Stimulated activated CD4-positive, alpha-beta T cell treated with anti-CD3 and anti-CD28 coated beads, Interleukin-4, amount 100 ng/mL, for 4 hours (primary cell): ENCODE measurements around the gene KRTAP9-1.
"Not testable (repeated sequence)": the region's sequence is repeated elsewhere in the genome, so short reads cannot be mapped to it uniquely, and the experiment has no call there.

Experiments
- DNase-seq, 2 experiments: peaks; one replicate each; pipeline ENCODE4 v3.0.0-alpha.2; 2020

The KRTAP9-1 gene, protein sequence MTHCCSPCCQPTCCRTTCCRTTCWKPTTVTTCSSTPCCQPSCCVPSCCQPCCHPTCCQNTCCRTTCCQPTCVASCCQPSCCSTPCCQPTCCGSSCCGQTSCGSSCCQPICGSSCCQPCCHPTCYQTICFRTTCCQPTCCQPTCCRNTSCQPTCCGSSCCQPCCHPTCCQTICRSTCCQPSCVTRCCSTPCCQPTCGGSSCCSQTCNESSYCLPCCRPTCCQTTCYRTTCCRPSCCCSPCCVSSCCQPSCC

DNA sequence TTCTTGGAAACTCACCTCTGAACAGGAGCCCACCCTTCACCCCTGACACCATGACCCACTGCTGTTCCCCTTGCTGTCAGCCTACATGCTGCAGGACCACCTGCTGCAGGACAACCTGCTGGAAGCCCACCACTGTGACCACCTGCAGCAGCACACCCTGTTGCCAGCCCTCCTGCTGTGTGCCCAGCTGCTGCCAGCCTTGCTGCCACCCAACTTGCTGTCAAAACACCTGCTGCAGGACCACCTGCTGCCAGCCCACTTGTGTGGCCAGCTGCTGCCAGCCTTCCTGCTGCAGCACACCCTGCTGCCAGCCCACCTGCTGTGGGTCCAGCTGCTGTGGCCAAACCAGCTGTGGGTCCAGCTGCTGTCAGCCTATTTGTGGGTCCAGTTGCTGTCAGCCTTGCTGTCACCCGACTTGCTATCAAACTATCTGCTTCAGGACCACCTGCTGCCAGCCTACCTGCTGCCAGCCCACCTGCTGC is at the start of gene KRTAP9-1:
KRTAP9-1 (plus strand) TSS at position 51 of the 482 bp plus-strand sequence; CDS start at position 51, 0 bp downstream.
- DNase-seq: not testable (repeated sequence)

DNA sequence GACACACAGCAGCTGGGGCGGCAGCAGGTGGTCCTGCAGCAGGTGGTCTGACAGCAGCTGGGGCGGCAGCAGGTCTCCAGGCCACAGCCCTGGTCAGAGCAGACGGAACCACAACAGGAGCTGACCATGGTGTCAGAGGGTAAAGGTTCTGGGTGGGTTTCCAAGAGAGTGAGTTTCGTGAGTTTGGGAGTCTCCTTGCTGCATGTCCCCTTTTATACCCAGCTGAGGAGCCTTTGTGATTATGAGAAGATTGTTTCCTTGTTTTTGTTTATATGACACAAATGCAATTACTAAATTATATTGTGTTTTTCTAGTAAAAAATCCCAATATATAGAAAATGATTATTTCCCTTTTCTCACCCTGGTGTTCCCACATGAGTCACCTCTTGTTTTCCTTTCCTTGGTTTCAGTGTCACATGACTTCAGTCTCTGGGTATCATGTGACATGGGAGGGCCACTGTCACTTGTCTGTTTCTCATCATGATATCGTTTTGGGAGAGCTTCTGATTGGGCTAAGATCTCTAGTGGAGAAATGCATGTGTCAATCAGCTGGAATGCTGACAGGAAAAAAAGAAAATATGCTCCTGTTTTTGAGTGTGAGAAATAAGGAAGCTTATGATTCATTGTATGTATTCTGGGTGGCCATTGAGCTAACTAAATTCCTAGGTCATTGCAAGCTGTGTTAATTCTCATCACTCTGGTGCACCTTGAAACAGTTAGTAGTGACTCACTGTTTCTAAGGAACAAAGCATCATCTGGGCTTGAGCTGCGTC is 49.1 kb upstream of the KRTAP9-1 start, which contains the start of gene KRTAP4-6:
KRTAP4-6 (minus strand) TSS at position 185 of the 772 bp plus-strand sequence; CDS start at position 128, 57 bp downstream.
- DNase-seq: no peak

DNA sequence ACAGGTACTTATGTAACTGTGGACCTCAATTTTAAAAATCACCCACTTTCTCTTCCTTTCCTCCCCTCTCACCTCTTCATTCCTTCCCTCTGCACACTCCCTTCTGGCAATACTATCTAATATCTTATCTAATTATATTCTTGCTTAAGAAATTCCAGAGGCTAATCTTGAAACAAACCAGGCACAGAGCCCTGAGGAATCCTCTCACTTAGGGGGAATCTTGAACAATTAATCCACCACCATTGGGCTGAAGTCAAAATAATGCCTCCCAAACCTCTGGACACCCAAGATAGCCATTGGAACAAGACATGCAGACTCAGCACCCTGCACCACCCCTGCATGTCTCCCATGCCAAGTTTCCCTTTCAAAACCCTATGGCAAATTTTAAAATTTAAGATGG is 48.3 kb upstream of the KRTAP9-1 start:
- no peak for DNase-seq

DNA sequence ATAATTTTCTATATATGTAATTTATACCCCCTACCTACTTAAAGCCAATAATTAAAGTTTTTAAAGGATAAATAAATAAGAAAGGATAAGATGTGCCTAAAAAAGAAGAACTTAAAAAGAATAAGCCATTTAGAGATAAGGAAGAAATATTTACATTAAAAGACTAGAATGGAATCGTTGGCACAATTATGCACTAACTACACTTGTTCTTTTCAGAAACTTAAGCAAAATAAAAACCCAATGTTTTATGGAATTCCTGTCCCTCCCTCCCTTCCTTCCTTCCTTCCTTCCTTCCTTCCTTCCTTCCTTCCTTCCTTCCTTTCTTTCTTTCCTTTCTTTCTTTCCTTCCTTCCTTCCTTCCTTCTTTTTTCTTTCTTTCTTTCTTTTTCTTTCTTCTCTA is 44.8 kb upstream of the KRTAP9-1 start:
- DNase-seq: no peak

DNA sequence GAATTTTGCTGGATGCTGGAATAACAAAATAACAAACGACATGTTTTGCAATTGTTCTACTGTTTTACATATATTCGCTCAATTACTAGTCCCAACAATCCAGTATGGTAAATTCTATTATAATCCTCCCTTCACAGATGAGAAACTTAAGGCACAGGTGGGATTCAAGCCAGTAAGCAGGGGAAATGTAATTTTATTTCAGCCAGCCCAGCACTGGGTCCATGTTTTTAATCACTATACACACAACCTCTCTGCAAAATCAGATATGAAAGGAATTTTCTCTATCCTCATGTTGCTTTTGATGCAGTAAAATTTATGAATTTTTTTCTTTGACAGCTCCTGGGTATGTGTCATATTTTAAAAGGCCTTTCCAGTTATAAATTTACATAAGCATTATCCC is 44.4 kb upstream of the KRTAP9-1 start:
- DNase-seq: no peak

DNA sequence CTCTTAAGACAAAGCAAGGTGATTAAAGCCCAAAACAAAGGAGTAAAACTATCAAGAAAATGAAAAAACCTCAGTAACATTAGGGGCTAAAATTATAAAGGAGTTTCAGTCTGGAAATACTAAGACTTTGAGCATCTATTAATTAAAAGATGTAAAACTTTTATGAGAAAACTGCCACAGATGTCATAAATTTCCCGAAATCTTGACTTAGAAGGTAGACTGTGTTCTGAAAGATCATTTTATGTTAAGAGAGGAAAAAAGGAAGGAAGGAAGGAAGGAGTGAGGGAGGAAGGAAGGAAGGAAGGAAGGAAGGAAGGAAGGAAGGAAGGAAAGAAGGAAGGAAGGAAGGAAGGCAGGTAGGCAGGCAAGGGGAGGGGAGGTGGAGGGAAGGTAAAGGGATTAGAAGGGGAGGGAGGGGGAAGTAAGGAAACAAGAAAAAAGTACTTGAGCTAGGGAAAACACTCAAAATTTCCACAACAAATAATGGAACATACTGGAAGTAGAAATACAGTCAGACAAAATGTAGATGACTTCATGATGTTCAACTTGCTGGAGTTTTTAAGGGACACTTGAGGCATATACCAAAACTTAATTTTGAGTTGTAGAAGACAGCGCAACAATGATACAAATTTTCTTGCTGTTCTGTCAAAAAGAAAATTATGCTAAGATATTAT is 42.0 kb upstream of the KRTAP9-1 start:
- DNase-seq: no peak

DNA sequence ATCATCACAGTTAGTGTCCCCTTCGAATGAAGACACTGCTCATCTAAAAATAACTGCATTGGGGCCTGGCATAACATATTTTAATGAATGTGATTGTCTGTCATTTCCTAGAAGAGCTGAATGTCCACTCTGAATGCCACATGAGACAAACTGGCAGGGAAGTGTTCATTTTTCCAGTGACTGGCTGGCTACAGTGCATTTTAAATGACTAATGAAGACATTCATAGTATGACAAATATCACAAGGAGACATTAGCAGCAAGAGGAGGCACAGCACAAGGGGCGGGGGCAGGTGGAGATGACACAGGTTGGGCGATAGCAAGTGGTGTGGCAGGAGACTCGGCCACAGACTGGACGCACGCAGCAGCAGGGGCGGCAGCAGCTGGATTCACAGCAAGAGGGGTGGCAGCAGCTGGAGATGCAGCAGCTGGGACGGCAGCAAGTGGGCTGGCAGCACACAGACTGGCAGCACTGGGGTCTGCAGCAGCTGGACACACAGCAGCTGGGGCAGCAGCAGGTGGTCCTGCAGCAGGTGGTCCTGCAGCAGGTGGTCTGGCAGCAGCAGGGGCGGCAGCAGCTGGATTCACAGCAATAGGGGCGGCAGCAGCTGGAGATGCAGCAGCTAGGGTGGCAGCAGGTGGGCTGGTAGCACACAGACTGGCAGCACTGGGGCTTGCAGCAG is 40.6 kb upstream of the KRTAP9-1 start:
- DNase-seq: not testable (repeated sequence)

DNA sequence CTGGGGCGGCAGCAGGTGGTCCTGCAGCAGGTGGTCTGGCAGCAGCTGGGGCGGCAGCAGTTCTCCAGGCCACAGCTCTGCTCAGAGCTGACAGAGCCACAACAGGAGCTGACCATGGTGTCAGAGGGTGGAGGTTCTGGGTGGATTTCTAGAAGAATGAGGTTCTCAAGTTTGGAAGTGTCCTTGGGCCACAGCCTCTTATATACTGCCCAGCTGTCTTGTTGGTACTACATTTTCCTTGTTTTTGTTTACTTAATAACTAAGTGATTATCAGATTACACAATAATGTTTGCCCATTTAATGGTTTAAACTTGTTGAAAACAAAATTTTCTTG is 40.1 kb upstream of the KRTAP9-1 start, which contains the start of gene KRTAP4-5:
KRTAP4-5 (minus strand) TSS at position 174 of the 334 bp plus-strand sequence; CDS start at position 116, 58 bp downstream.
- no peak for DNase-seq

DNA sequence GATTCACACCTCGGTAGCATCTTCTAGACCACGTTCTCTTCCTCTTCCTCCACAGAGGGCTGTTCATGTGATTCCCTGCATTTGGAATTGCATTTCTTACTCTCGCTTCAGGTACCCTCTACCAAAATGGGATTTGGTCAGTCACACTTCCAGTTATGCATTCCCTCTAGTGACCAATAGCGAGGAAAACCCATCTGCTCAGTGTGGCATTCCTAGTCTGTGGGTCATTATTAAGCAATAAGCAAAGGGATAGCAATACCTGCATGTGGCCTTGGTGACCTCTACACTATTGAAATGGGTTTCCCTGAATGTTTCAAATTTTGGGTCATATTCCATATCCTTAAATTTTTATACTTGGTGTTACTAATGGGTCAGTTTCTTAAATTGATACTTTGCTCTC is 39.7 kb upstream of the KRTAP9-1 start:
- no peak for DNase-seq

DNA sequence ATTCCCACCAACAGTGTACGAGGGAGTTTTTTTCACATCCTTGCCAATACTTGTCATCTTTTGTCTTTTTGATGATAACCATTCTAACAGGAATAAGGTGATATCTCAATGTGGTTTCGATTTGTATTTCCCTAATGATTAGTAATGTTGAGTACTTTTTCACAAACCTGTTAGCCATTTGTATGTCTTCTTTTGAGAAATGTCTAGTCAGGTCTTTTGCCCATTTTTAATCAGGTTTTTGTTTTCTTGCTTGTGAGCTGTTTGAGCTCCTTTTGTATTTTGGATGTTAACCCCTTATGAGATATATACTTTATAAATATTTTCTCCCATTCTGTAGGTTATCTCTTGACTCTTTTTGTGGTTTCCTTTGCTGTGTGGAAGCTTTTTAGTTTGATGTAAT is 38.2 kb upstream of the KRTAP9-1 start:
- DNase-seq: no peak

DNA sequence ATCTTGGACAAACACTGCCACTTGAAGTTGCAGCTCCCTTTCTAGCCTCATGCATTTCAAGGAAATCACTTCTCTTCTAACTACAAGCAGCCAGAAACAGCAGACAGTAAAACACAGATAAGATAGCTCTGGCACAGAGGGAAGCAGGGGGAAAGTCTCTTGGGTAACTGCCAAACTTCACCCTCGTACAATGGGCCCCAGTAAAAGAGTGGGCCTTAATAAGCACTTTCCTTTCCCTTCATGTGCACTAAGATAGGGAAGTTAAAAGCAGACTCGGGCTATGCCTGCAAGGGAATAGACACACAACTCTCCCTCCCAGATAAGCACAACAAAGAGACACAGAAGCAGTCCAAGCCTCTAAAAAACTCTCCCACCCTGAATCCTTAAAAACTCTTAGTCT is 35.8 kb upstream of the KRTAP9-1 start:
- DNase-seq: no peak

DNA sequence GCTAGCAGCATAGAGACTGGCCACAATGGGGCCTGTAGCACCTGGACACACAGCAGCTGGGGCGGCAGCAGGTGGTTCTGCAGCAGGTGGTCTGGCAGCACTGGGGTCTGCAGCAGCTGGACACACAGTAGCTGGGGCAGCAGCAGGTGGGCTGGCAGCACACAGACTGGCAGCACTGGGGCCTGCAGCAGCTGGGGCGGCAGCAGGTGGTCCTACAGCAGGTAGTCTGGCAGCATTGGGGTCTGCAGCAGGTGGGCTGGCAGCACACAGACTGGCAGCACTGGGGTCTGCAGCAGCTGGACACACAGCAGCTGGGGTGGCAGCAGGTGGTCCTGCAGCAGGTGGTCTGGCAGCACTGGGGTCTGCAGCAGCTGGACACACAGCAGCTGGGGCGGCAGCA is 29.5 kb upstream of the KRTAP9-1 start:
- DNase-seq: not testable (repeated sequence)

DNA sequence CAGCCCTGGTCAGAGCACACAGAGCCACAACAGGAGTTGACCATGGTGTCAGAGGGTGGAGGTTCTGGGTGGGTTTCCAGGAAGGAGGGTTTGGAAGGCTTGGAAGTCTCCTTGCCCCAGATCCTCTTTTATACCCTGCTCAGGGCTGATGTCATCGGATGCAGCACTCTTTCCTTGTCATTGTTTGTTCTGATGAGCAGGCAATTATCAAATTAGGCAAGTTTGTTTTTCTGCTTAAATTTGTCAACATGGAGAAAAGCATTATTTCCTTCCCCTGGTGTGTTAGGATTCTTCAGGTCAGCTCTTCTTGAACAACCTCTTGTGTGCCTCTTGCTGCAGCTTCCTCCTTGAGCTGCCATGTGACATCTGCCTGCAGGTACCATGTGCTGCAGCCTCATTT is 29.0 kb upstream of the KRTAP9-1 start, which contains the start of gene KRTAP4-4:
KRTAP4-4 (minus strand) TSS at position 101 of the 400 bp plus-strand sequence; CDS start at position 44, 57 bp downstream.
- no peak for DNase-seq

DNA sequence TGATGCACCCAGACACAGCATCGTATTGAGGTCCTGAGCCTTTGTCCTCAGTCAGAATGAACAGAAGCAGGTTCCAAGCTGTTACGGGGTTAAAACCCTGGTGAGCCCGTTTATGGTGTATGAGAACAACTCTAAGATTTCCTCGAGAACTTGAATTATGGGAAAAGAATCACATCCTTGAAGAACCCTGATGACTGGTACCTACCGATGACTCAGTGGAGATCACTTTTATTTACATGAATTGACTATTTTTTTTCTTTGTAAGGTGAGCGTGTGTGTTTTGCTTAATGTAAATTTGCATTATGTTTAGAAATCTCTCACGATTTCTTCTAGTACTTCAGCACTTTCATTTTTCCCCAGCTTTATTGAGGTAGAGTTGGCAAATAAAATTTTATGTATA is 25.9 kb upstream of the KRTAP9-1 start:
- DNase-seq: no peak

DNA sequence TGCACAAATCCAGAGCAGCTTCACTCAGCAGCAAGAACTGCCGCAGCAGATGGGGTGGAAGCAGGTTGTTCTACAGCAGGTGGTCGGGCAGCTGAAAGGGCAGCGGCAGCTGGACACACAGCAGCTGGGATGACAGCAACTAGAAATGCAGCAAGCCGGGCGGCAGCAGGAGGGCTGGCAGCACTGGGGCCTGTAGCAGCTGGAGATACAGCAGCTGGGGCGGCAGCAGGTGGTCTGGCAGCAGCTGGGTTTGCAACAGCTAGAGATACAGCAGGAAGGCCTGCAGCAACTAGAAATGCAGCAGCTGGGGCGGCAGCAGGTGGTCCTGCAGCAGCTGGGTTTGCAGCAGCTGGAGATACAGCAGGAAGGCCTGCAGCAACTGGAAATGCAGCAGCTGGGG is 22.1 kb upstream of the KRTAP9-1 start:
- DNase-seq: no peak

DNA sequence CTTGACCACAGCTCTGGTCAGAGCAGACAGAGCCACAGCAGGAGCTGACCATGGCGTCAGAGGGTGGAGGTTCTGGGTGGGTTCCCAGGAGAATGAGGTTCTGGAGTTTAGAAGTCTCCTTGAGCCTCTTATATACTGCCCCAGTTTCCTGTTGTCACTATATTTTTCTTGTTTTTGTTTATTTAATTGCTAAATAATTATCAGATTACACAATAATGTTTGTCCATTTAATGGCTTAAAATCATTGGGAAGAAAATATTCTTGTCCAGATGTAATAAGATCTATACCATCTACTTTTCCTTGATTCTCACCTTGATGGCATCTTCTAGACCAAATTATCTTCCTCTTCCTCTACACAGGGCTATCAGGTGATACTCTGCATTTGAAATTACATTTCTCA is 21.6 kb upstream of the KRTAP9-1 start, which contains the start of gene KRTAP4-3:
KRTAP4-3 (minus strand) TSS at position 101 of the 400 bp plus-strand sequence; CDS start at position 52, 49 bp downstream.
- DNase-seq: no peak

DNA sequence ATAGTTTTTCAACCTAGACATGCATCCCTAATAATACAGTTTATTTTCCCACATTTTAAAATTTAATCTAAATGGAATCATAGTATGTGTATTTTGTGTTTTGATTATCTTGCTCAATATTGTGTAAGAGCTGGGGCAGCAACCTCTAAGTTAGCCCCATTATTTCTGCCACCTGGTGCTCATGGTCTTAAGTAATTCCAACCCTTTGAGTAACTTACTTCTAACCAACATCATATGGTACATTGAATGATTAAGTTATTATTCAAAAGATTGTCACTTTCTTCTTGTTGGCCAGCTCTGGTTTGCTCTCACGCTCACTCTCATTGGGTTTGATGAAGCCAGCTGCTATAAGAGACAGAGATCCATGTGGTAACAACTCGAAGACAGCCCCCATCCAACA is 17.8 kb upstream of the KRTAP9-1 start:
- DNase-seq: no peak

DNA sequence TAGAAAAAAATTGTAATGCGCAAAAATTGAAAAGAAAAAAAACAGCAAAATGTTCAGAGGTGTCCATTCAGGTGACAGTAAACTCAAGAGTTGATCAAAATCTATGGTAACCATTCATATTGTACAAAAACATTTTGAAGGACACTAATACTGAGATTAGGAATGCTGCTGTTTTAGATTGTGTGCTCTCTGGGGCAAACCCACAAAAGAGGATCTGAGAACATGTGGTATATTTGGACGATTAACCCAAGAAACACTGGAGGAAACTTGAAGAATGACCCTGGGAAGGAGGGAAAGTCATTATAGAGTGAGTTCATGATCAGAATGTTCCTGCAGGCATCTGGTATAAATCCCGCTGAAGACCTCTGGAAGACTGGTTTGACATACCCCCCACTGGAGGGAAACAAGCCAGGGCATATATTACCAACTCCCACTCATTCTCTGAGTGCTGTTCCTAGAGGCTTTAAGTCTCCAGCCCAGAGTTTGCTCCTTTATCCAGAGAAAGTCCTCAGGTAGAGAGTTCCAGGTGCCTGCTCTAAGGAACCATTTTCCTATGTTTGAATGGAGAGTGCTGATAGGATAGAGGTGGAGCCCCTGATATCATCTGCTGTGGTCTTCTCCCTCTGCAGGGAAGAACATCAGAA is 12.8 kb upstream of the KRTAP9-1 start:
- no peak for DNase-seq

DNA sequence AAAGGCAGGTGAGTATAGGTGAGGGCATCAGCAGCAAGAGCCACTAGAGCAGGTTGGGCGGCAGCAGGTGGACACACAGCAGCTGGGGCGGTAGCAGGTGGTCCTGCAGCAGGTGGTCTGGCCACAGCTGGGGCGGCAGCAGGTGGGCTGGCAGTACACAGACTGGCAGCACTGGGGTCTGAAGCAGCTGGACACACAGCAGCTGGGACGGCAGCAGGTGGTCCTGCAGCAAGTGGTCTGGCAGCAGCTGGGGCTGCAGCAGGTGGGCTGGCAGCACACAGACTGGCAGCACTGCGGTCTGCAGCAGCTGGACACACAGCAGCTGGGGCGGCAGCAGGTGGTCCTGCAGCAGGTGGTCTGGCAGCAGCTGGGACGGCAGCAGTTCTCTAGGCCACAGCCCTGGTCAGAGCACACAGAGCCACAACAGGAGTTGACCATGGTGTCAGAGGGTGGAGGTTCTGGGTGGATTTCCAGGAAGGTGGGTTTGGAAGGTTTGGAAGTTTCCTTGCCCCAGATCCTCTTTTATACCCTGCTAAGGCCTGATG is 11.9 kb upstream of the KRTAP9-1 start, which contains the start of gene KRTAP4-2:
KRTAP4-2 (minus strand) TSS at position 495 of the 545 bp plus-strand sequence; CDS start at position 438, 57 bp downstream.
- no peak for DNase-seq

DNA sequence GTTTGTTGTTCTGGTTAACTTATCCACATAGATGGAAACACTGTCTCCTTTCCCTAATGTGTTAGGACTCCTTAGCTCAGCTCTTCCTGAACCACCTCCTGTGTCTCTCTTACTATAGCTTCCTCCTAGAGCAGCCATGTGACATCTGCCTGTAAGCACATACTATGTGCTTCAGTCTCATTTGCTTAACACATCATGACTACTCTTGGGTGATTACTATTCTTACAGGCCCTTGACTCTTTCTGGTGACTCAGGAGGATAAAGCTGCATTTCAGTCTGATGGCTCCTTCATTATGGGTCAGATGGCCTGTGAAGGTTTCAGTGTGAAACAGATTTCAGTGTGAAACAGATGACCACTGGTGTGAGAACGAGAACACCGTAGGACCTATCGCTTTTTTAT is 11.3 kb upstream of the KRTAP9-1 start:
- DNase-seq: no peak

DNA sequence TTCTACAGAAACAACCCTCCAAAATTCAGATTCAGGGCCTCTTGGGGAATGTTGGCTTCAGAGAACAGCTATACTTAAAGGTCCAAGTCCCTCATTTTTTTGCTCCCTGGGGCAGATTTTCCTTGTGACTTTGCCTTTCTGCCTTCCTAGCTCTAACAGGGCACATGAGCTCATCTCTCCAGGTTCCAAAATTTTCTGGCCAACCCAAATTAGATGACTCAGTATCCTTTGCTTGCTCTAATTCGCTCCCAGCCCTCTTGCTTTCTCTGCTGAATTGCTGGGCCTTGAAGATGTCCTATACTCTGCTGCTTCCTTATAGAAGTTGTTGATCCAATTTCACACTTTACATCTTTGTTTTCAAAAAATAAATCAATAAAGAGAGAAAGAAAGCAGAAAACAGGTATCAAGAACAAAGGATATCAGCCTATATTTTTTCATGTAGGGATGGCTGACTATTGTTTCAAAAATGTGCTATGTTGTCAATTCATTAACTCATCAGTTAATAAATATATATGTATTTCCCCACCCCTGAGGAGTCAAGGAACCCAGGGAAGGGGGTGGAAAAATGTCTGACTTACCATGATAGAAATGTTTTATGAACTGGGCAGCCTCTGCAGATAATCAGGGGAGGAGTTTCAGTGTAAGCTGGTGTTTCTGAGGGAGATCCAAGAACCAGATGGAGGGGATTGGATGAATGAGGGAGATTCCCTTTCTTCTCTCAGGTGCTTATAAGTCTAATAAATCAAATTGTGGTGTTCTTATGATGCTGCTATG is 10.7 kb upstream of the KRTAP9-1 start:
- no peak for DNase-seq
